ENCODE data around the gene ZMYM3.

- TF ChIP-seq, protein P1, sequence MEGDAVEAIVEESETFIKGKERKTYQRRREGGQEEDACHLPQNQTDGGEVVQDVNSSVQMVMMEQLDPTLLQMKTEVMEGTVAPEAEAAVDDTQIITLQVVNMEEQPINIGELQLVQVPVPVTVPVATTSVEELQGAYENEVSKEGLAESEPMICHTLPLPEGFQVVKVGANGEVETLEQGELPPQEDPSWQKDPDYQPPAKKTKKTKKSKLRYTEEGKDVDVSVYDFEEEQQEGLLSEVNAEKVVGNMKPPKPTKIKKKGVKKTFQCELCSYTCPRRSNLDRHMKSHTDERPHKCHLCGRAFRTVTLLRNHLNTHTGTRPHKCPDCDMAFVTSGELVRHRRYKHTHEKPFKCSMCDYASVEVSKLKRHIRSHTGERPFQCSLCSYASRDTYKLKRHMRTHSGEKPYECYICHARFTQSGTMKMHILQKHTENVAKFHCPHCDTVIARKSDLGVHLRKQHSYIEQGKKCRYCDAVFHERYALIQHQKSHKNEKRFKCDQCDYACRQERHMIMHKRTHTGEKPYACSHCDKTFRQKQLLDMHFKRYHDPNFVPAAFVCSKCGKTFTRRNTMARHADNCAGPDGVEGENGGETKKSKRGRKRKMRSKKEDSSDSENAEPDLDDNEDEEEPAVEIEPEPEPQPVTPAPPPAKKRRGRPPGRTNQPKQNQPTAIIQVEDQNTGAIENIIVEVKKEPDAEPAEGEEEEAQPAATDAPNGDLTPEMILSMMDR (IDR thresholded peaks at IDR 0.05 in 8 of 11, conservative IDR thresholded peaks at IDR 0.05 in 3 of 11): no peak
- no peak for TF ChIP-seq POLR2AphosphoS5 (IDR thresholded peaks at IDR 0.05)
Measured at GRCh38 chrX:71195964-71196649, 57.8 kb downstream of the ZMYM3 start.
